PFSK-1 (cell line): ENCODE data around the gene DLX3.

Experiments used
- FOXP2 ChIP-seq: optimal IDR thresholded peaks from 2 replicates; pipeline ENCODE3; 2011; ENCODE audit warnings: borderline replicate concordance, control low read depth, inconsistent platforms; ENCODE audit not compliant: insufficient read depth; ENCODE audit errors: extremely low read length, extremely low read depth
- POLR2AphosphoS5 ChIP-seq: IDR thresholded peaks from 2 replicates; pipeline ENCODE4 v1.6.1; 2012; ENCODE audit warnings: low read depth, mild to moderate bottlenecking, control low read depth, low read length, moderate library complexity
- REST ChIP-seq, 2 experiments: IDR thresholded peaks; 2 replicates each; pipeline versions ENCODE4 v1.6.1 to v1.8.0; 2011 to 2012; ENCODE audit warnings: low read depth in 2 of 2, low read length in 2 of 2, control low read depth in 1 of 2, inconsistent platforms in 1 of 2, mild to moderate bottlenecking in 1 of 2, moderate library complexity in 1 of 2; ENCODE audit not compliant: insufficient read depth in 1 of 2
- SIN3A ChIP-seq: IDR thresholded peaks from 2 replicates; pipeline ENCODE4 v1.6.1; 2012; ENCODE audit warnings: mild to moderate bottlenecking, low read length, moderate library complexity, borderline replicate concordance; ENCODE audit not compliant: insufficient read depth
- TAF1 ChIP-seq: IDR thresholded peaks from 2 replicates; pipeline ENCODE4 v1.6.1; 2012; ENCODE audit warnings: low read length, control low read depth, borderline replicate concordance; ENCODE audit not compliant: insufficient read depth

DLX3 gene

DNA sequence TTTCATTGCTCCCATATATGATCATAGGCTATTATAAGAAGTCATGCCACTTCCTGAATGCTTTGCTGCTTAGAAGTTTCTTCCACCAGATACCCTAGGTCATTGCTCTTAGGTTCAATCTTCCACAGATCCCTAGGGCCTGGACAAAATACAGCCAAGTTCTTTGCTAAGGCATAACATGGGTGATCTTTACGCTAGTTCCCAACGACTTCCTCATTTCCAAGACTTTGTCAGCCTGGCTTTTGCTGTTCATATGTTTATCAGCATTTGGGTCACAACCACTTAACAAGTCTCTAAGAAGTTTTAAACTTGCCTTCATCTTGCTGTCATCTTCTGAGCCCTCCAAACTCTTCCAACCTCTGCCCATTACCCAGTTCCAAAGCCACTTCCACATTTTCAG is 20.1 kb upstream of the DLX3 start:
- TF ChIP-seq TAF1 (no peak), REST (IDR thresholded peaks at IDR 0.05; ENCODE audit: insufficient read depth in 1 of 2, low read depth in 2 of 2, low read length in 2 of 2) (no peak), FOXP2 (no peak), SIN3A (no peak), POLR2AphosphoS5 (no peak)

- TF ChIP-seq POLR2AphosphoS5, result no peak
- TF ChIP-seq FOXP2, result no peak
Measured at GRCh38 chr17:50014471-50015088, 19.6 kb upstream of the DLX3 start.

- TF ChIP-seq REST (IDR thresholded peaks at IDR 0.05; ENCODE audit: insufficient read depth in 1 of 2, low read depth in 2 of 2, low read length in 2 of 2) (no peak), FOXP2 (no peak), TAF1 (no peak), POLR2AphosphoS5 (no peak), SIN3A (no peak)
Measured at GRCh38 chr17:50013079-50013478, 18.1 kb upstream of the DLX3 start.

- TF ChIP-seq FOXP2, result no peak
- no peak for TF ChIP-seq REST (IDR thresholded peaks at IDR 0.05; ENCODE audit: insufficient read depth in 1 of 2, low read depth in 2 of 2, low read length in 2 of 2)
- TF ChIP-seq POLR2AphosphoS5, result no peak
- no peak for TF ChIP-seq TAF1
- no peak for TF ChIP-seq SIN3A
Measured at GRCh38 chr17:50009282-50009681, 14.3 kb upstream of the DLX3 start.

DNA sequence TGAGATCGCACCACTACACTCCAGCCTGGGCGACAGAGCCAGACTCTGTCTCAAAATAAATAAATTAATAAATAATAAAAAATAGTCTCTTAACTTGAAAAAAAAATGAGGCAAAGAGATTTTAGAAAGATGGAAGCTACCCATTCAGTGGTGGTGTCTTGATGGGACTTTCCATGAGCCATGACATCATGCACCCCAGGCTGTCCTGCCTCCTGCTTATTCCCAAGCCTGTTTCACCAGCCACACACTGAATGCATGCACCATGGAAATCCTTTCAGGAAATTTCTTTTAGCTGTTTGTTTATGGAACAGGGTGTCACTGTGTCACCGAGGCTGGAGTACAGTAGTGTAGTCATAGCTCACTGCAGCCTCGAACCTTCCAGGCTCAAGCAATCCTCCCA is 8.9 kb upstream of the DLX3 start:
- TF ChIP-seq FOXP2 (no peak), SIN3A (no peak), POLR2AphosphoS5 (no peak), REST (IDR thresholded peaks at IDR 0.05; ENCODE audit: insufficient read depth in 1 of 2, low read depth in 2 of 2, low read length in 2 of 2) (no peak), TAF1 (no peak)
